ENCODE measurements around the gene DNAJC6.
"Not testable (repeated sequence)": the region's sequence is repeated elsewhere in the genome, so short reads cannot be mapped to it uniquely, and the experiment has no call there.

The DNAJC6 gene

GRCh38 chr1:65309304-65310077 lies at the start of gene DNAJC6:
Gene DNAJC6 (plus strand): TSS chr1:65309543. CDS start chr1:65309746, 203 bp downstream.
- peak; percentile 3 to 14 for DNase-seq

- DNase-seq: no peak
Observed at GRCh38 chr1:65259816-65260215, 49.5 kb upstream of the DNAJC6 start.

GRCh38 chr1:65260851-65261473 lies 48.4 kb upstream of the DNAJC6 start:
- no peak for DNase-seq

GRCh38 chr1:65263286-65263685 lies 46.1 kb upstream of the DNAJC6 start:
- no peak for DNase-seq

- DNase-seq: no peak
Observed at GRCh38 chr1:65264197-65264929, 45.0 kb upstream of the DNAJC6 start.

- no peak for DNase-seq
Observed at GRCh38 chr1:65265296-65265650, 44.1 kb upstream of the DNAJC6 start.

GRCh38 chr1:65265651-65266351 lies 43.5 kb upstream of the DNAJC6 start:
- peak; percentile 7 to 14 for DNase-seq

- DNase-seq: no peak
Observed at GRCh38 chr1:65266476-65266875, 42.9 kb upstream of the DNAJC6 start.

GRCh38 chr1:65267271-65267670 lies 42.1 kb upstream of the DNAJC6 start:
- DNase-seq: no peak

GRCh38 chr1:65267683-65268082 lies 41.7 kb upstream of the DNAJC6 start:
- no peak for DNase-seq

GRCh38 chr1:65269612-65270011 lies 39.7 kb upstream of the DNAJC6 start:
- no peak for DNase-seq

- no peak for DNase-seq
Observed at GRCh38 chr1:65276197-65276939, 33.0 kb upstream of the DNAJC6 start.

- no peak for DNase-seq
Observed at GRCh38 chr1:65277605-65278347, 31.6 kb upstream of the DNAJC6 start.

- no peak for DNase-seq
Observed at GRCh38 chr1:65278376-65279069, 30.8 kb upstream of the DNAJC6 start.

GRCh38 chr1:65279070-65279779 lies 30.1 kb upstream of the DNAJC6 start:
- DNase-seq: no peak

GRCh38 chr1:65281846-65282245 lies 27.5 kb upstream of the DNAJC6 start:
- DNase-seq: no peak

GRCh38 chr1:65284229-65284628 lies 25.1 kb upstream of the DNAJC6 start:
- no peak for DNase-seq

- DNase-seq: no peak
Observed at GRCh38 chr1:65289449-65289848, 19.9 kb upstream of the DNAJC6 start.

GRCh38 chr1:65291818-65292217 lies 17.5 kb upstream of the DNAJC6 start:
- DNase-seq: not testable (repeated sequence)

- no peak for DNase-seq
Observed at GRCh38 chr1:65292861-65293593, 16.3 kb upstream of the DNAJC6 start.

Data from activated CD4-positive, alpha-beta T cell treated with anti-CD3 and anti-CD28 coated beads for 4 hours (primary cell).